ENCODE measurements around the gene AGO3.

GRCh38 chr1:36086529-36087232 lies 155.8 kb downstream of the AGO3 start:
- TF ChIP-seq CTCF (IDR thresholded peaks at IDR 0.05) (no peak), POLR2AphosphoS5 (IDR thresholded peaks at IDR 0.05) (no peak), POLR2A (IDR thresholded peaks at IDR 0.05) (no peak)
